Aorta (tissue), 5 donors: Measurements from ENCODE around the gene CCSER1. TPM values are rescaled to one million over a fixed set of nuclear protein-coding genes. Genes with fewer than 3 reads are reported as not detected.

Source experiments
- ATAC-seq: fragments of 200-7000 bp; cut with Tn5 transposase; one replicate; pipeline ENCODE4 v1.9.1; 2022; ENCODE audit warnings: moderate library complexity; ENCODE audit not compliant: low FRiP score
- DNase-seq, 2 donors: peaks; one replicate each; pipeline ENCODE4 v3.0.0-alpha.2; 2020
- H3K27ac ChIP-seq, 2 donors: one replicate each; pipeline ENCODE4 v1.5.1; 2013; ENCODE audit warnings: low read length in 2 of 2, mild to moderate bottlenecking in 2 of 2, moderate library complexity in 2 of 2, control low read depth in 1 of 2, inconsistent platforms in 1 of 2, low read depth in 1 of 2
- H3K27me3 ChIP-seq, 2 donors: one replicate each; pipeline ENCODE4 v1.6.1; 2013; ENCODE audit warnings: control low read depth in 1 of 2, low read length in 1 of 2, mild to moderate bottlenecking in 1 of 2, moderate library complexity in 1 of 2; ENCODE audit not compliant: insufficient read depth in 2 of 2, control insufficient read depth in 1 of 2
- H3K36me3 ChIP-seq, 2 donors: one replicate each; pipeline ENCODE4 v1.6.1; 2013; ENCODE audit warnings: control low read depth in 1 of 2, low read length in 1 of 2, mild to moderate bottlenecking in 1 of 2; ENCODE audit not compliant: insufficient read depth in 2 of 2, control insufficient read depth in 1 of 2
- H3K4me1 ChIP-seq, 2 donors: one replicate each; pipeline ENCODE4 v1.6.1; 2013; ENCODE audit warnings: low read length in 2 of 2, control low read depth in 1 of 2, mild to moderate bottlenecking in 1 of 2, moderate library complexity in 1 of 2; ENCODE audit not compliant: insufficient read depth in 2 of 2, control insufficient read depth in 1 of 2
- H3K4me3 ChIP-seq, 2 donors: one replicate each; pipeline ENCODE4 v1.5.1; 2013; ENCODE audit warnings: low read length in 2 of 2, control low read depth in 1 of 2, mild to moderate bottlenecking in 1 of 2
- H3K9me3 ChIP-seq: one replicate; pipeline ENCODE4 v1.6.1; 2013; ENCODE audit warnings: mild to moderate bottlenecking, low read length; ENCODE audit not compliant: control insufficient read depth
- WGBS, 2 donors: extraction: QIAGEN DNeasy Blood & Tissue Kit; methylation state at CpG; one replicate each; pipeline ENCODE4 v1.1.7; 2013; 5-methylcytosine and 5-hydroxymethylcytosine counted together
- intact Hi-C, 2 donors: fragments of 100-400 bp; cut with DNase I; formaldehyde crosslinking; loops; one replicate each; pipeline versions ENCODE4 v1.14.2 to v1.15.0; 2022
- polyA plus RNA-seq, 2 donors: library from polyadenylated mRNA; stranded (reverse); fragments of 200-250 nt; gene quantifications; one replicate each; pipeline ENCODE4 v1.2.3, GENCODE V29; 2013
- total RNA-seq, 2 donors: library from RNA; stranded (reverse); fragmentation: NEBNext Ultra II Directional; extraction: Animal tissue kit (Norgen Biotek cat#: 25700); gene quantifications; one replicate each; pipeline ENCODE4 v1.2.1, GENCODE V29; 2021
- donor health status: healthy with polysubstance abuse.
- donor health status: Bipolar disorder and iron deficiency.
- donor health status: DM: no; HTN: no; CAD: no.
- donor health status: DM: no; HTN: no; CAD: no.
- donor health status: DM: yes; HTN: yes; CAD: no.

CCSER1 gene
- total and polyA plus RNA-seq, 4 donors: 2.0 to 9.5 (median 9.3) TPM; not detected in 1

- Histone ChIP-seq H3K36me3 (no peaks in the 10 kb centered on the region), H3K4me3 (no peak overlapping the region), H3K9me3 (no peaks in the 10 kb centered on the region), H3K27me3 (no peaks in the 10 kb centered on the region), H3K27ac (no peak overlapping the region), H3K4me1 (no peaks in the 10 kb centered on the region)
- intact Hi-C loops: no loop called here
- DNase-seq: no peak
- no peak for ATAC-seq
- 62 to 67% methylated on average over 3 of the region's 3 CpGs for WGBS, 2 donors
Measured at GRCh38 chr4:90174621-90175023, 47.4 kb downstream of the CCSER1 start.

GRCh38 chr4:90181644-90182043 lies 54.5 kb downstream of the CCSER1 start:
- no peaks in the 10 kb centered on the region for H3K36me3 ChIP-seq
- H3K27me3 ChIP-seq: no peaks in the 10 kb centered on the region
- ATAC-seq (no peak), DNase-seq (no peak)
- intact Hi-C loops: no loop called here
- no peak overlapping the region for H3K4me3 ChIP-seq
- H3K9me3 ChIP-seq: no peaks in the 10 kb centered on the region
- WGBS, 2 donors: 79 to 83% methylated on average over 1 of the region's 1 CpG
- no peak overlapping the region for H3K27ac ChIP-seq
- no peaks in the 10 kb centered on the region for H3K4me1 ChIP-seq

- 46 to 62% methylated on average over 3 of the region's 3 CpGs for WGBS, 2 donors
- H3K9me3 ChIP-seq: no peaks in the 10 kb centered on the region
- H3K27me3 ChIP-seq: no peaks in the 10 kb centered on the region
- DNase-seq (no peak), ATAC-seq (no peak)
- intact Hi-C loops: no loop called here
- no peaks in the 10 kb centered on the region for H3K4me1 ChIP-seq
- no peak overlapping the region for H3K27ac ChIP-seq
- no peak overlapping the region for H3K4me3 ChIP-seq
- no peaks in the 10 kb centered on the region for H3K36me3 ChIP-seq
Measured at GRCh38 chr4:90183254-90183653, 56.1 kb downstream of the CCSER1 start.

- Histone ChIP-seq H3K27ac (no peak overlapping the region), H3K27me3 (no peaks in the 10 kb centered on the region), H3K4me1 (no peaks in the 10 kb centered on the region), H3K4me3 (no peak overlapping the region), H3K9me3 (no peaks in the 10 kb centered on the region), H3K36me3 (no peaks in the 10 kb centered on the region)
- intact Hi-C loops: no loop called here
- ATAC-seq (no peak), DNase-seq (no peak)
- 78 to 95% methylated on average over 1 of the region's 1 CpG for WGBS, 2 donors
Measured at GRCh38 chr4:90184560-90184959, 57.4 kb downstream of the CCSER1 start.

- no peaks in the 10 kb centered on the region for H3K4me1 ChIP-seq
- 63 to 82% methylated on average over 1 of the region's 1 CpG for WGBS, 2 donors
- intact Hi-C loops: no loop called here
- no peak overlapping the region for H3K27ac ChIP-seq
- H3K27me3 ChIP-seq: no peaks in the 10 kb centered on the region
- no peaks in the 10 kb centered on the region for H3K9me3 ChIP-seq
- H3K36me3 ChIP-seq: no peaks in the 10 kb centered on the region
- no peak for DNase-seq
- no peak for ATAC-seq
- H3K4me3 ChIP-seq: no peak overlapping the region
Measured at GRCh38 chr4:90185416-90185815, 58.2 kb downstream of the CCSER1 start.

- ATAC-seq (no peak), DNase-seq (no peak)
- 71 to 76% methylated on average over 1 of the region's 1 CpG for WGBS, 2 donors
- Histone ChIP-seq H3K4me1 (no peaks in the 10 kb centered on the region), H3K9me3 (no peaks in the 10 kb centered on the region), H3K27ac (no peak overlapping the region), H3K27me3 (no peaks in the 10 kb centered on the region), H3K4me3 (no peak overlapping the region), H3K36me3 (no peaks in the 10 kb centered on the region)
- intact Hi-C loops: no loop called here
Measured at GRCh38 chr4:90186229-90186628, 59.0 kb downstream of the CCSER1 start.

GRCh38 chr4:90187148-90187884 lies 60.1 kb downstream of the CCSER1 start:
- Histone ChIP-seq H3K36me3 (no peaks in the 10 kb centered on the region), H3K4me3 (no peak overlapping the region), H3K27ac (no peak overlapping the region), H3K4me1 (no peaks in the 10 kb centered on the region), H3K9me3 (no peaks in the 10 kb centered on the region), H3K27me3 (no peaks in the 10 kb centered on the region)
- DNase-seq (no peak), ATAC-seq (no peak)
- 50 to 53% methylated on average over 5 of the region's 5 CpGs for WGBS, 2 donors
- intact Hi-C loops: no loop called here

GRCh38 chr4:90189178-90189577 lies 62.0 kb downstream of the CCSER1 start:
- Histone ChIP-seq H3K27me3 (no peaks in the 10 kb centered on the region), H3K9me3 (no peaks in the 10 kb centered on the region), H3K36me3 (no peaks in the 10 kb centered on the region), H3K27ac (no peak overlapping the region), H3K4me3 (no peak overlapping the region), H3K4me1 (no peaks in the 10 kb centered on the region)
- ATAC-seq: no peak
- no peak for DNase-seq
- WGBS, 2 donors: 61 to 65% methylated on average over 3 of the region's 3 CpGs
- intact Hi-C loops: no loop called here

GRCh38 chr4:90189946-90190345 lies 62.8 kb downstream of the CCSER1 start:
- DNase-seq (no peak), ATAC-seq (no peak)
- no peaks in the 10 kb centered on the region for H3K27me3 ChIP-seq
- intact Hi-C loops: no loop called here
- H3K9me3 ChIP-seq: no peaks in the 10 kb centered on the region
- no peaks in the 10 kb centered on the region for H3K36me3 ChIP-seq
- H3K4me1 ChIP-seq: no peaks in the 10 kb centered on the region
- WGBS, 2 donors: 83 to 88% methylated on average over 4 of the region's 4 CpGs
- H3K4me3 ChIP-seq: no peak overlapping the region
- H3K27ac ChIP-seq: no peak overlapping the region
